DOHH2 (cell line): ENCODE measurements around the gene LRRC4C.

Experiments
- CTCF ChIP-seq: fragments of 200-600 bp; sonication (generic); IDR thresholded peaks from one replicate; pipeline ENCODE4 v1.5.1; 2014; ENCODE audit warnings: antibody characterized with exemption, mild to moderate bottlenecking, low read depth, low read length; ENCODE audit not compliant: poor library complexity, severe bottlenecking
- EZH2phosphoT487 ChIP-seq: fragments of 200-600 bp; sonication (generic); IDR thresholded peaks from 2 replicates; pipeline ENCODE4 v1.6.1; 2017; ENCODE audit warnings: borderline replicate concordance, mild to moderate bottlenecking, antibody characterized with exemption, low read length, moderate library complexity, mixed read lengths

GRCh38 chr11:41246399-41246745 lies 213.1 kb downstream of the LRRC4C start:
- TF ChIP-seq CTCF (no peak), EZH2phosphoT487 (no peak)
